HepG2 (cell line): ENCODE results near the gene PTPRH.

Source experiments
- EZH2 ChIP-seq: conservative IDR thresholded peaks from 2 replicates; pipeline ENCODE4 v1.6.1; 2012; ENCODE audit warnings: mild to moderate bottlenecking, low read depth, low read length, moderate library complexity
- JUND ChIP-seq: sonication (generic); formaldehyde crosslinking; IDR thresholded peaks from 2 replicates; pipeline ENCODE4 v1.8.0; 2022; ENCODE audit warnings: mild to moderate bottlenecking, missing genetic modification reagents
- NAIF1 ChIP-seq: sonication (generic); formaldehyde crosslinking; IDR thresholded peaks from 2 replicates; pipeline ENCODE4 v1.5.0; 2020; ENCODE audit warnings: mild to moderate bottlenecking, missing genetic modification reagents, borderline replicate concordance
- RFX5 ChIP-seq: IDR thresholded peaks from 2 replicates; pipeline ENCODE4 v1.6.1; 2011; ENCODE audit warnings: low read depth, low read length, improper control_type of control experiment
- SRF ChIP-seq: IDR thresholded peaks from 2 replicates; pipeline ENCODE4 v1.6.1; 2011; ENCODE audit warnings: mild to moderate bottlenecking, low read depth, low read length, moderate library complexity
- ZNF33B ChIP-seq: sonication (generic); formaldehyde crosslinking; IDR thresholded peaks from 2 replicates; pipeline ENCODE4 v1.5.1; 2020; ENCODE audit warnings: mild to moderate bottlenecking, missing genetic modification reagents
- ZNF446 ChIP-seq: sonication (generic); formaldehyde crosslinking; IDR thresholded peaks from 2 replicates; pipeline ENCODE4 v1.5.0; 2020; ENCODE audit warnings: mild to moderate bottlenecking, missing genetic modification reagents
- TF ChIP-seq, protein P1 (sequence below): sonication (generic); formaldehyde crosslinking; IDR thresholded peaks from 2 replicates; pipeline ENCODE4 v1.5.0; 2020; ENCODE audit warnings: mild to moderate bottlenecking, missing genetic modification reagents, moderate library complexity
- TF ChIP-seq, protein P2 (sequence below): sonication (generic); formaldehyde crosslinking; IDR thresholded peaks from 2 replicates; pipeline ENCODE4 v1.4.0; 2020; ENCODE audit warnings: missing genetic modification reagents

DNA sequence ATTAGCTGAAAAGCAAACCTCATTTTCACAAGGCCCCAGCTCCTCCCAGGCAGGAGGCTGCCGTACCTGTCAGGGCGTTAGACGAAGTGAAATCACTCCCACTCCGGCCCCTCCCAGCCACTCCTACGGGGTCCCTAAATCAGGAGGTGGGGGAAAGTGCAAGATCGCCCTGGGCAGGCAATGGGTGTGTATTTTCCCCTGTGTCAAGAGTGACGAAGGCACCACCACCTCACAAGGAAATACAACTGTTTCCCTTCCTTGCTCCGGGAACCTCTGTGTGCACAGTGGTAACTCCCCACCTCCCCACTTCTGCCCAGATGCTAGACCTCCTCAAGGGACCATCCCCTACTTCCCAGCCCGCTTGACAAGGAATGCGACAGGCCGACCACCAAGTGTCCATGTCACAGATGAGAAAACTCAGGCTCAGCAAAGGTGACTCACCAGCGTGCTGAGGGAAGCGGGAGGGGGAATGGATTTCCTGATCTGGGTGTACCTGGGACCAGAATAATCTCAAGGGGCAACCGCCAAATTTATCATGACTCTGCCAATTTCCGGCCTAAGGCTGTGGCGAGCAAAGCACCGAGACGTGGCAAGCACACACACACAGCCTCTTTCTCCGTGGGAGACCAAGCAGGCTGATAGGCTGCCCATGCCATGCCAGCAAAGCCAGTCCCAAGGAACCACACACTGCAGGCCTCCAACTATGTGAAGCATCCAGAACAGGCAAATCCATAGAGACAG is 42.2 kb upstream of the PTPRH start:
- TF ChIP-seq ZNF33B (CRISPR knock-in tag) (no peak), RFX5 (no peak), EZH2 (no peak), SRF (no peak), NAIF1 (CRISPR knock-in tag) (no peak), ZNF446 (CRISPR knock-in tag) (no peak), JUND (no peak)
- TF ChIP-seq, protein P1, sequence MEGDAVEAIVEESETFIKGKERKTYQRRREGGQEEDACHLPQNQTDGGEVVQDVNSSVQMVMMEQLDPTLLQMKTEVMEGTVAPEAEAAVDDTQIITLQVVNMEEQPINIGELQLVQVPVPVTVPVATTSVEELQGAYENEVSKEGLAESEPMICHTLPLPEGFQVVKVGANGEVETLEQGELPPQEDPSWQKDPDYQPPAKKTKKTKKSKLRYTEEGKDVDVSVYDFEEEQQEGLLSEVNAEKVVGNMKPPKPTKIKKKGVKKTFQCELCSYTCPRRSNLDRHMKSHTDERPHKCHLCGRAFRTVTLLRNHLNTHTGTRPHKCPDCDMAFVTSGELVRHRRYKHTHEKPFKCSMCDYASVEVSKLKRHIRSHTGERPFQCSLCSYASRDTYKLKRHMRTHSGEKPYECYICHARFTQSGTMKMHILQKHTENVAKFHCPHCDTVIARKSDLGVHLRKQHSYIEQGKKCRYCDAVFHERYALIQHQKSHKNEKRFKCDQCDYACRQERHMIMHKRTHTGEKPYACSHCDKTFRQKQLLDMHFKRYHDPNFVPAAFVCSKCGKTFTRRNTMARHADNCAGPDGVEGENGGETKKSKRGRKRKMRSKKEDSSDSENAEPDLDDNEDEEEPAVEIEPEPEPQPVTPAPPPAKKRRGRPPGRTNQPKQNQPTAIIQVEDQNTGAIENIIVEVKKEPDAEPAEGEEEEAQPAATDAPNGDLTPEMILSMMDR: no peak
- TF ChIP-seq, protein P2, sequence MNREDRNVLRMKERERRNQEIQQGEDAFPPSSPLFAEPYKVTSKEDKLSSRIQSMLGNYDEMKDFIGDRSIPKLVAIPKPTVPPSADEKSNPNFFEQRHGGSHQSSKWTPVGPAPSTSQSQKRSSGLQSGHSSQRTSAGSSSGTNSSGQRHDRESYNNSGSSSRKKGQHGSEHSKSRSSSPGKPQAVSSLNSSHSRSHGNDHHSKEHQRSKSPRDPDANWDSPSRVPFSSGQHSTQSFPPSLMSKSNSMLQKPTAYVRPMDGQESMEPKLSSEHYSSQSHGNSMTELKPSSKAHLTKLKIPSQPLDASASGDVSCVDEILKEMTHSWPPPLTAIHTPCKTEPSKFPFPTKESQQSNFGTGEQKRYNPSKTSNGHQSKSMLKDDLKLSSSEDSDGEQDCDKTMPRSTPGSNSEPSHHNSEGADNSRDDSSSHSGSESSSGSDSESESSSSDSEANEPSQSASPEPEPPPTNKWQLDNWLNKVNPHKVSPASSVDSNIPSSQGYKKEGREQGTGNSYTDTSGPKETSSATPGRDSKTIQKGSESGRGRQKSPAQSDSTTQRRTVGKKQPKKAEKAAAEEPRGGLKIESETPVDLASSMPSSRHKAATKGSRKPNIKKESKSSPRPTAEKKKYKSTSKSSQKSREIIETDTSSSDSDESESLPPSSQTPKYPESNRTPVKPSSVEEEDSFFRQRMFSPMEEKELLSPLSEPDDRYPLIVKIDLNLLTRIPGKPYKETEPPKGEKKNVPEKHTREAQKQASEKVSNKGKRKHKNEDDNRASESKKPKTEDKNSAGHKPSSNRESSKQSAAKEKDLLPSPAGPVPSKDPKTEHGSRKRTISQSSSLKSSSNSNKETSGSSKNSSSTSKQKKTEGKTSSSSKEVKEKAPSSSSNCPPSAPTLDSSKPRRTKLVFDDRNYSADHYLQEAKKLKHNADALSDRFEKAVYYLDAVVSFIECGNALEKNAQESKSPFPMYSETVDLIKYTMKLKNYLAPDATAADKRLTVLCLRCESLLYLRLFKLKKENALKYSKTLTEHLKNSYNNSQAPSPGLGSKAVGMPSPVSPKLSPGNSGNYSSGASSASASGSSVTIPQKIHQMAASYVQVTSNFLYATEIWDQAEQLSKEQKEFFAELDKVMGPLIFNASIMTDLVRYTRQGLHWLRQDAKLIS (CRISPR knock-in tag): no peak
